Mucosa of rectum (tissue), 2 donors: ENCODE measurements around the gene MRPL27.
"Not testable (repeated sequence)": the region's sequence is repeated elsewhere in the genome, so short reads cannot be mapped to it uniquely, and the experiment has no call there.

Experiments used
- H3K27ac ChIP-seq, 2 donors: one replicate each; pipeline ENCODE4 v1.7.0; 2013; ENCODE audit warnings: inconsistent platforms in 2 of 2, low read depth in 2 of 2, low read length in 2 of 2
- H3K27me3 ChIP-seq, 2 donors: one replicate each; pipeline ENCODE4 v1.7.0; 2013; ENCODE audit warnings: low read length in 2 of 2; ENCODE audit not compliant: control insufficient read depth in 2 of 2, insufficient read depth in 2 of 2
- H3K36me3 ChIP-seq, 2 donors: one replicate each; pipeline ENCODE4 v1.7.0; 2013; ENCODE audit warnings: low read length in 2 of 2; ENCODE audit not compliant: control insufficient read depth in 2 of 2, insufficient read depth in 2 of 2
- H3K4me1 ChIP-seq, 2 donors: one replicate each; pipeline ENCODE4 v1.7.0; 2013; ENCODE audit warnings: low read length in 2 of 2, mild to moderate bottlenecking in 1 of 2; ENCODE audit not compliant: control insufficient read depth in 2 of 2, insufficient read depth in 2 of 2
- H3K4me3 ChIP-seq, 2 donors: one replicate each; pipeline ENCODE4 v1.7.0; 2013; ENCODE audit warnings: low read length in 2 of 2
- H3K9ac ChIP-seq, 2 donors: one replicate each; pipeline ENCODE4 v1.7.0; 2013; ENCODE audit warnings: low read length in 2 of 2, low read depth in 1 of 2, mild to moderate bottlenecking in 1 of 2
- H3K9me3 ChIP-seq, 2 donors: one replicate each; pipeline ENCODE4 v1.7.0; 2013; ENCODE audit warnings: low read length in 2 of 2; ENCODE audit not compliant: control insufficient read depth in 2 of 2
- donor health status: healthy.
- donor health status: Normal muscosa, but diverticular disease.

The MRPL27 gene

DNA sequence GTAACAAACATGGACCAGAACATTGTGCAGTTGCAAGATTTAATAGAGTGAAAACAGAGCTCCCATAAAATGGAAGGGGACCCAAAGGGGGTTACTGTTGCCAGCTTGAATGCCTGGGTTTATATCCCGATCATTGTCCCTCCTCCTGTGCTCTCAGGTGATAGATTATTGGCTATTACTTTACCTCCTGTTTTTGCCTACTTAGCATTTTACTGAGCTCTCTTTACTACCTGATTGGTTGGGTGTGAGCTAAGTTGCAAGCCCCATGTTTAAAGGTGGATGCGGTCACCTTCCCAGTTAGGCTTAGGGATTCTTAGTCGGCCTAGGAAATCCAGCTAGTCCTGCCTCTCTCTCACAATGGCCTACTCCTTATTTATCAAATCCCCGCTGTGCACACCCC is 32.4 kb upstream of the MRPL27 start:
- H3K4me3 ChIP-seq, H3K27me3 ChIP-seq, H3K9me3 ChIP-seq, H3K36me3 ChIP-seq, H3K9ac ChIP-seq, H3K4me1 ChIP-seq, H3K27ac ChIP-seq: not testable (repeated sequence)

DNA sequence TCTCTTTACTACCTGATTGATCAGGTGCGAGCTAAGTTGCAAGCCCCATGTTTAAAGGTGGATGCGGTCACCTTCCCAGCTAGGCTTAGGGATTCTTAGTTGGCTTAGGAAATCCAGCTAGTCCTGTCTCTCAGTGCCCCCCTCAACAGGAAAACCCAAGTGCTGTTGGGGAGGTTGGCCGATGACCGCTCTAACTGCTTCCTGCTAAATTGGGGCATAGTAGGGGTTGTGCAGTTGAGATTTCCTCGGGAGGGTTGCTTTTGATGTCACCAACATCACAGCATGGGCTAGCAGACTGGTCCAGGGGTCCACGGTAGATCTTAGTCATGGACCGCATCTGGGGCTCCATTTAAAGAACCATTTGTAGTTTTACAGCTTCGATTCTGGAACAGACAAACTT is 26.6 kb upstream of the MRPL27 start:
- H3K9ac ChIP-seq, H3K36me3 ChIP-seq, H3K4me3 ChIP-seq, H3K27ac ChIP-seq, H3K27me3 ChIP-seq, H3K9me3 ChIP-seq: not testable (repeated sequence)
- H3K4me1 ChIP-seq: peaks cover 18 to 23% of the 10 kb centered on the region in 2 donors

- H3K36me3 ChIP-seq: peaks cover 14% of the 10 kb centered on the region in 2 donors
- H3K9me3 ChIP-seq, H3K4me3 ChIP-seq, H3K9ac ChIP-seq, H3K27me3 ChIP-seq, H3K27ac ChIP-seq: not testable (repeated sequence)
- H3K4me1 ChIP-seq: peaks cover 18 to 23% of the 10 kb centered on the region in 2 donors
Observed at GRCh38 chr17:50398672-50399071, 25.7 kb upstream of the MRPL27 start.

GRCh38 chr17:50397919-50398285 is 24.9 kb upstream of the MRPL27 start:
- peak overlapping the region in 1 of 2 donors; percentile 13 for H3K27ac ChIP-seq
- H3K9ac ChIP-seq: peak overlapping the region in 1 of 2 donors; percentile 100
- H3K4me1 ChIP-seq: peaks cover 18 to 23% of the 10 kb centered on the region in 2 donors
- H3K36me3 ChIP-seq: peaks cover 22% of the 10 kb centered on the region in 2 donors
- no peaks in the 10 kb centered on the region for H3K27me3 ChIP-seq
- peak overlapping the region; percentile 96 to 97 for H3K4me3 ChIP-seq
- H3K9me3 ChIP-seq: no peaks in the 10 kb centered on the region

GRCh38 chr17:50397111-50397918 is 24.3 kb upstream of the MRPL27 start, which contains the start of gene LRRC59:
Gene LRRC59, minus strand, starts transcription at chr17:50397523. Its CDS starts 206 bp downstream, at chr17:50397317.
- Histone ChIP-seq H3K36me3 (peaks cover 28% of the 10 kb centered on the region in 2 donors), H3K4me3 (peak within 1 kb of the TSS; percentile 96 to 97)

GRCh38 chr17:50396261-50397110 is 23.5 kb upstream of the MRPL27 start:
- H3K27ac ChIP-seq: peak overlapping the region; percentile 90 to 92
- no peaks in the 10 kb centered on the region for H3K27me3 ChIP-seq
- H3K9me3 ChIP-seq: no peaks in the 10 kb centered on the region
- peaks cover 36% of the 10 kb centered on the region in 2 donors for H3K36me3 ChIP-seq
- H3K9ac ChIP-seq: peak overlapping the region; percentile 99 to 100
- H3K4me1 ChIP-seq: peaks cover 18 to 23% of the 10 kb centered on the region in 2 donors
- peak overlapping the region; percentile 96 to 97 for H3K4me3 ChIP-seq

More at GRCh38 chr17:50397111-50397918, 24.3 kb upstream of the MRPL27 start, which contains the start of gene LRRC59:
- Histone ChIP-seq H3K27ac (peak within 1 kb of the TSS; percentile 90 to 92), H3K9me3 (no peaks in the 10 kb centered on the region), H3K9ac (peak within 1 kb of the TSS; percentile 99 to 100), H3K27me3 (no peaks in the 10 kb centered on the region), H3K4me1 (peaks cover 18 to 23% of the 10 kb centered on the region in 2 donors)

DNA sequence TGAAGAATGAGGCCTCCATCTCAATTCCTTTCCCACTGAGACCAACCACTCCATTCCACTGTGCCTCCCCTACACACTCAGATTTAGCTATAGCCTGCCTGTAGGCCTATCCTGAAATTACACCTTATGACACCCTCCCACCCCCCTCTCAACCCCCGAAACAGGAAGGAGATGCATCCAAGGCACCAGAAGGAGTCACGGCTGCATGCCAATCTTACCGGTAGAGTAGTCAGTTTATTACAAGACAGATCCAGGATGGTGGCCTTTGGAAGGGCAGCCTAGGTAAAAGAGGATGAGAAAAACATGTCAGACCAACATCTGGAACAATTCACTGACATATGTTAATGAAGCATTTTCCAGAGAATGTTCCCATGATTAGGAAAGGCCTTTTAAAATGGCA is 21.7 kb upstream of the MRPL27 start:
- H3K4me3 ChIP-seq: no peak overlapping the region
- H3K9me3 ChIP-seq: no peaks in the 10 kb centered on the region
- H3K27me3 ChIP-seq: no peaks in the 10 kb centered on the region
- no peak overlapping the region for H3K9ac ChIP-seq
- H3K4me1 ChIP-seq: peaks cover 18 to 23% of the 10 kb centered on the region in 2 donors
- H3K27ac ChIP-seq: no peak overlapping the region
- peaks cover 49 to 51% of the 10 kb centered on the region in 2 donors for H3K36me3 ChIP-seq

DNA sequence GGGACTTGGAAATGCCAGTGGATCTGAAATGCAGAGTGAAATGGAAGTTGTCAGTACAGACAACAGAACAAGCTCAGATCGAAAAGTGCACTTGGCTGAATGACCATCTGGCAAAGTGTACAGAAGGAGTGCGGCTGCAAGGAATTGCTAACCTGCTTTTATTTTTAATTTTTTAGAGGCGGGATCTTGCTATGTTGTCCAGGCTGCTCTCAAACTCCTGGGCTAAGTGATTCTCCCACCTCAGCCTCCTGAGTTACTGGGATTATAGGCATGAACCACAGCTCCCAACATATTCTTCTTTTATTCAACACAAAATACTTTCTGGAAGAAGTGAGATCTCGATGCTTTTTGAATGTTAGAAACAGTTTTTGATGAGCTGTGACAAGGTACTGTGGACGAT is 20.7 kb upstream of the MRPL27 start:
- Histone ChIP-seq H3K9ac (no peak overlapping the region), H3K4me3 (no peak overlapping the region), H3K27me3 (no peaks in the 10 kb centered on the region), H3K27ac (no peak overlapping the region), H3K9me3 (no peaks in the 10 kb centered on the region), H3K36me3 (peaks cover 57 to 61% of the 10 kb centered on the region in 2 donors), H3K4me1 (peaks cover 18 to 23% of the 10 kb centered on the region in 2 donors)

- no peak overlapping the region for H3K27ac ChIP-seq
Observed at GRCh38 chr17:50392621-50393020, 19.6 kb upstream of the MRPL27 start.

GRCh38 chr17:50389534-50389933 is 16.6 kb upstream of the MRPL27 start:
- Histone ChIP-seq H3K36me3 (peaks cover 91 to 95% of the 10 kb centered on the region in 2 donors), H3K27ac (no peak overlapping the region), H3K4me3 (no peak overlapping the region), H3K4me1 (no peaks in the 10 kb centered on the region), H3K9ac (no peak overlapping the region), H3K27me3 (no peaks in the 10 kb centered on the region), H3K9me3 (no peaks in the 10 kb centered on the region)

More at GRCh38 chr17:50392621-50393020, 19.6 kb upstream of the MRPL27 start:
- Histone ChIP-seq H3K27me3 (no peaks in the 10 kb centered on the region), H3K9me3 (no peaks in the 10 kb centered on the region), H3K4me1 (peaks cover 18 to 21% of the 10 kb centered on the region in 2 donors), H3K4me3 (no peak overlapping the region), H3K36me3 (peaks cover 68 to 72% of the 10 kb centered on the region in 2 donors), H3K9ac (no peak overlapping the region)
